Omental fat pad (tissue), 4 donors: ENCODE measurements around the gene ERCC4. TPM values are rescaled to one million over a fixed set of nuclear protein-coding genes. Genes with fewer than 3 reads are reported as not detected.

ENCODE experiments used
- ATAC-seq: fragments of 150-250 bp; one replicate; pipeline ENCODE4 v1.9.1; 2016; ENCODE audit warnings: mild to moderate bottlenecking, moderate library complexity; ENCODE audit not compliant: low FRiP score
- DNase-seq: peaks from one replicate; pipeline ENCODE4 v3.0.0-alpha.2; 2019; ENCODE audit warnings: low spot score
- total RNA-seq, 4 donors: library from RNA; depleted of rRNA; stranded (reverse); fragments of >200 nt; gene quantifications; one replicate each; pipeline ENCODE4 v1.1.0, GENCODE V29; 2016
- TF ChIP-seq, protein P1 (sequence below), 3 donors: fragments of 450-650 bp; IDR thresholded peaks; one replicate each; pipeline ENCODE4 v1.5.1; 2016 to 2017; ENCODE audit warnings: antibody characterized with exemption in 3 of 3, mild to moderate bottlenecking in 3 of 3, moderate library complexity in 2 of 3

Gene ERCC4
- total RNA-seq, 4 donors from 2014 or later, result 4.8 to 8.7 (median 6.0) TPM

DNA sequence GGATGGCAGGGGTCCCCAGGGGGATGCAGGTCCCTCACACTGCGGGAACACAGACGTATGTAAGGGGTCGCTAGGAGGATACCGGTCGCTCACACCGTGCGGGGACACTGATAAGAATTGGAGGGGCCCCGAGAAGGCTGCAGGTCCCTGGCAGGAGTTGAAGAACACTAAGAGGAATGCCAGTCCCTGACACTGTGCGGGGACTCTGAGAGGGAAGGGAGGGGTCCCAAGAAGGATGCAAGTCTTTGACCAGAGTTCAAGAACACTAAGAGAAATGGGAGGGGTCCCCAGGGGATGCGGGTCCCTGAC, 510 bp downstream of the ERCC4 start:
- no peak for ATAC-seq

DNA sequence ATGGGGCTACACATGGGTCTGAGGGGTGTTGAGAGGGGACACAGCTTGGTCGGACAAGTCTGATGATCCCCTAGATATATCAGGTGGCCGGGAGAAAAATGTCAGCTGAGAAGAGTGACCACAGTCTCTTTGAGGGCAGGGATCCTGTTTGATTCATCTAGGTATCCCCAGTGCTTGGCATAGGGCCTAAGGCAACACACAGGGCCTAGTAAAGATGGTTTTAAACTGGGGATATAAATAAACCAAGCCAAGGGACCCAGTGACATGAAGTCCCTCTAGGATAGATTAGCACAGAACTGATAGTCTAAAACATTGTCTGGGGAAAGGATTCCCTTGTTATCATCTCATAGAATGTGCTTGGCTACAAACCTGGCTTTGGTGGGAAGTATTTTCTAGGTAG, 1.4 kb downstream of the ERCC4 start:
- DNase-seq (no peak), ATAC-seq (no peak)
- TF ChIP-seq, protein P1, sequence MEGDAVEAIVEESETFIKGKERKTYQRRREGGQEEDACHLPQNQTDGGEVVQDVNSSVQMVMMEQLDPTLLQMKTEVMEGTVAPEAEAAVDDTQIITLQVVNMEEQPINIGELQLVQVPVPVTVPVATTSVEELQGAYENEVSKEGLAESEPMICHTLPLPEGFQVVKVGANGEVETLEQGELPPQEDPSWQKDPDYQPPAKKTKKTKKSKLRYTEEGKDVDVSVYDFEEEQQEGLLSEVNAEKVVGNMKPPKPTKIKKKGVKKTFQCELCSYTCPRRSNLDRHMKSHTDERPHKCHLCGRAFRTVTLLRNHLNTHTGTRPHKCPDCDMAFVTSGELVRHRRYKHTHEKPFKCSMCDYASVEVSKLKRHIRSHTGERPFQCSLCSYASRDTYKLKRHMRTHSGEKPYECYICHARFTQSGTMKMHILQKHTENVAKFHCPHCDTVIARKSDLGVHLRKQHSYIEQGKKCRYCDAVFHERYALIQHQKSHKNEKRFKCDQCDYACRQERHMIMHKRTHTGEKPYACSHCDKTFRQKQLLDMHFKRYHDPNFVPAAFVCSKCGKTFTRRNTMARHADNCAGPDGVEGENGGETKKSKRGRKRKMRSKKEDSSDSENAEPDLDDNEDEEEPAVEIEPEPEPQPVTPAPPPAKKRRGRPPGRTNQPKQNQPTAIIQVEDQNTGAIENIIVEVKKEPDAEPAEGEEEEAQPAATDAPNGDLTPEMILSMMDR (IDR thresholded peaks at IDR 0.05), result no peak

More for the DNA sequence above, 510 bp downstream of the ERCC4 start:
- DNase-seq, result no peak
- TF ChIP-seq, protein P1 (IDR thresholded peaks at IDR 0.05), result no peak

DNA sequence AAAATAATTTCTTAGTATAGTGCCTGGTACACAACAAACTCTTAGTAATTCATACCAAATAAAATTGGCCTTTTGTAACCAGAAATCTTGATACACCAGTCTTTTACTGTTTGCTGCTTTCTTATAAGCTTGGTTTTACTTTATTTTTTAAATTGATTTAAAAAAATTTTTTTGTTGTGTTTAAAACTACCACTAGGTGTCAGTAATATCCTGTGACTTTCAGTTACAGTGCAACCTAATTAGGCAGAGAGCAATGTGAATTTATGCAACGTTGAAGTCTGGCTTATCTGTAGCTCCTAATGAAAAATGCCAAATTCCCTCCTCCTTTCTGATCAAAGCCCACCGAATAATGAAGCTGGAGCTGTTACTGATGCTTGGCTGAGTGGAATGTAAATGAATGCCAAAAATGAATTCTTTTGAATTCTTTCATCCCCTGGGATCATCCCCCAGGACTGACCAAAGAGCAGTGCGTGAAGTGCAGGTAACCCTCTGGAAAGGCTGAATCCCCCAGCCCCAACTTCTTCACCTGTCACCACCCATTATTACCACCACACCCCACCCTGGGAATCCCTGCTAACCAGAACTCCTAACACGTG, 3.8 kb downstream of the ERCC4 start:
- TF ChIP-seq, protein P1 (IDR thresholded peaks at IDR 0.05), result no peak
- DNase-seq, result no peak
- ATAC-seq, result no peak

GRCh38 chr16:13926464-13926863, 6.5 kb downstream of the ERCC4 start:
- DNase-seq (no peak), ATAC-seq (no peak)
- TF ChIP-seq, protein P1 (IDR thresholded peaks at IDR 0.05), result no peak

- ATAC-seq, result no peak
- DNase-seq, result no peak
- TF ChIP-seq, protein P1 (IDR thresholded peaks at IDR 0.05), result no peak
Observed at GRCh38 chr16:13926891-13927290, 6.9 kb downstream of the ERCC4 start.

DNA sequence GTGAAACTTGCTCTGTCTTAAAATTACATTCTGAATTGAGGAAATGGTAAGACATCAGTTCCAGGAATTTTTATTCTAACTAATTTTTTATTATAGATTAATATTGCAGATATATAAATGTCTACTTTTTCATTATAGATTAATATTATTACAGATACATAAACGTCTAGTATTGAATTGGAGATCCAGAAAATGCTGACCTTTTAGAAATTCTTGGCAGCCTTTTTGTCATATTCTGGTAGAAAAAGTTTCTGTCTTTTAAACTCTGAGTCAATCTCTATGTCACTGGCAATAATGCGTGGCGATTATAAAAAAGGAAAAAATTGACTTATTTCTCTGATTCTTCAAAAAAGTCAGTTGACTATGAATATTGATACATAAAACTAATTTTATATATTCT, 8.7 kb downstream of the ERCC4 start:
- TF ChIP-seq, protein P1 (IDR thresholded peaks at IDR 0.05), result no peak
- DNase-seq, result no peak
- no peak for ATAC-seq

- DNase-seq, result no peak
- no peak for ATAC-seq
- TF ChIP-seq, protein P1 (IDR thresholded peaks at IDR 0.05), result no peak
Observed at GRCh38 chr16:13931845-13932244, 11.9 kb downstream of the ERCC4 start.
